Body of pancreas (tissue), 4 donors: ENCODE data around the gene PSMC5. TPM values are rescaled to one million over a fixed set of nuclear protein-coding genes. Genes with fewer than 3 reads are reported as not detected.

Experiments
- ATAC-seq: fragments of 150-250 bp; one replicate; pipeline ENCODE4 v1.9.1; 2016
- DNase-seq, 4 donors: peaks; one replicate each; pipeline ENCODE4 v3.0.0-alpha.2; 2019
- H3K27ac ChIP-seq, 4 donors: fragments of 200-600 bp; sonication (generic); 1 replicate in 3 of 4; 2 replicates in 1 of 4; pipeline versions ENCODE4 v1.5.1 to v1.6.1; 2016 to 2019; ENCODE audit warnings: mild to moderate bottlenecking in 1 of 4, mixed read lengths in 1 of 4, moderate library complexity in 1 of 4
- H3K27me3 ChIP-seq, 2 donors: fragments of 200-600 bp; sonication (generic); one replicate each; pipeline ENCODE4 v1.6.0; 2016; ENCODE audit warnings: mild to moderate bottlenecking in 1 of 2
- H3K36me3 ChIP-seq, 2 donors: fragments of 200-600 bp; sonication (generic); replicated peaks in 1 of 2; 2 replicates each; pipeline ENCODE4 v1.5.1; 2016; ENCODE audit warnings: low read depth in 2 of 2; ENCODE audit not compliant: insufficient read depth in 1 of 2
- H3K4me1 ChIP-seq: fragments of 200-600 bp; sonication (generic); one replicate; pipeline ENCODE4 v1.6.0; 2016
- H3K4me3 ChIP-seq, 2 donors: fragments of 200-600 bp; sonication (generic); 1 replicate in 1 of 2; 2 replicates in 1 of 2; pipeline ENCODE4 v1.5.1; 2016 to 2019
- H3K9me3 ChIP-seq, 3 donors: fragments of 200-600 bp; sonication (generic); 1 replicate in 2 of 3; 2 replicates in 1 of 3; pipeline ENCODE4 v1.5.1; 2016
- CTCF ChIP-seq, 7 experiments: fragments of 450-650 bp in 4 of 7; fragments of 200-600 bp in 3 of 7; sonication (generic) in 3 of 7; IDR thresholded peaks; one replicate each; pipeline ENCODE4 v1.5.1; 2016 to 2019; ENCODE audit warnings: antibody characterized with exemption in 7 of 7
- POLR2A ChIP-seq, 3 donors: fragments of 450-650 bp; IDR thresholded peaks; one replicate each; pipeline ENCODE4 v1.6.1; 2016; ENCODE audit warnings: antibody characterized with exemption in 3 of 3, mild to moderate bottlenecking in 2 of 3
- whole genome bisulfite sequencing, 2 donors: methylation state at CpG; one replicate each; pipeline ENCODE4 v1.1.5; 2017; 5-methylcytosine and 5-hydroxymethylcytosine counted together
- intact Hi-C: fragments of 100-400 bp; cut with DNase I; formaldehyde crosslinking; loops from one replicate; pipeline ENCODE4 v1.15.1; 2023
- total RNA-seq, 2 donors: library from RNA; depleted of rRNA; stranded (reverse); fragments of >200 nt; gene quantifications; one replicate each; pipeline ENCODE4 v1.1.0, GENCODE V29; 2016

Gene PSMC5
- total RNA-seq, 2 donors from 2014 or later: 55.0 to 59.4 TPM

- no peak overlapping the region for H3K4me3 ChIP-seq
- no peak overlapping the region for H3K27ac ChIP-seq
- TF ChIP-seq POLR2A (IDR thresholded peaks at IDR 0.05) (no peak), CTCF (IDR thresholded peaks at IDR 0.05) (no peak)
- peaks cover 15% of the 10 kb centered on the region for H3K4me1 ChIP-seq
- H3K27me3 ChIP-seq: no peaks in the 10 kb centered on the region
- intact Hi-C loops: no loop called here
- ATAC-seq (no peak), DNase-seq (no peak)
- peaks cover 0 to 23% of the 10 kb centered on the region in 2 donors for H3K36me3 ChIP-seq
- 85 to 89% methylated on average over 1 of the region's 1 CpG for WGBS, 2 donors
- no peaks in the 10 kb centered on the region for H3K9me3 ChIP-seq
These were observed 41.7 kb upstream of the PSMC5 start for GRCh38 chr17:63785556-63785955.

- H3K4me1 ChIP-seq: peaks cover 9% of the 10 kb centered on the region
- DNase-seq (no peak), ATAC-seq (no peak)
- H3K27ac ChIP-seq: no peak overlapping the region
- H3K27me3 ChIP-seq: no peaks in the 10 kb centered on the region
- H3K36me3 ChIP-seq: peaks cover 0 to 25% of the 10 kb centered on the region in 2 donors
- WGBS, 2 donors: 95 to 100% methylated on average over 1 of the region's 1 CpG
- H3K4me3 ChIP-seq: no peak overlapping the region
- TF ChIP-seq POLR2A (IDR thresholded peaks at IDR 0.05) (no peak), CTCF (IDR thresholded peaks at IDR 0.05) (no peak)
- H3K9me3 ChIP-seq: no peaks in the 10 kb centered on the region
- intact Hi-C loops: no loop called here
These were observed 41.1 kb upstream of the PSMC5 start for GRCh38 chr17:63786117-63786516.

- no peak for ATAC-seq
- no peak for TF ChIP-seq POLR2A (IDR thresholded peaks at IDR 0.05)
- no peak for TF ChIP-seq CTCF (IDR thresholded peaks at IDR 0.05)
- WGBS, 2 donors: 94 to 98% methylated on average over 13 of the region's 13 CpGs
These were observed 40.1 kb upstream of the PSMC5 start for GRCh38 chr17:63786971-63787711.

GRCh38 chr17:63790057-63790456 is 37.2 kb upstream of the PSMC5 start:
- Histone ChIP-seq H3K4me3 (no peak overlapping the region), H3K4me1 (no peaks in the 10 kb centered on the region), H3K9me3 (no peaks in the 10 kb centered on the region), H3K27ac (no peak overlapping the region), H3K27me3 (no peaks in the 10 kb centered on the region), H3K36me3 (peaks cover 8 to 38% of the 10 kb centered on the region in 2 donors)
- ATAC-seq (no peak), DNase-seq (no peak)
- 83 to 94% methylated on average over 6 of the region's 6 CpGs for WGBS, 2 donors
- intact Hi-C loops: no loop called here
- TF ChIP-seq CTCF (IDR thresholded peaks at IDR 0.05) (no peak), POLR2A (IDR thresholded peaks at IDR 0.05) (no peak)

More at GRCh38 chr17:63786971-63787711, 40.1 kb upstream of the PSMC5 start:
- H3K4me1 ChIP-seq: peaks cover 1% of the 10 kb centered on the region
- H3K4me3 ChIP-seq: no peak overlapping the region
- no peaks in the 10 kb centered on the region for H3K27me3 ChIP-seq
- no peak overlapping the region for H3K27ac ChIP-seq
- no peaks in the 10 kb centered on the region for H3K9me3 ChIP-seq
- H3K36me3 ChIP-seq: peaks cover 0 to 25% of the 10 kb centered on the region in 2 donors
- intact Hi-C loops: no loop called here
- DNase-seq: no peak
